GM10847 (cell line): Measurements from ENCODE around the gene RITA1.

Experiments
- POLR2A ChIP-seq: IDR thresholded peaks from 2 replicates; pipeline ENCODE4 v1.6.1; 2011; ENCODE audit not compliant: insufficient read length; ENCODE audit errors: extremely low read depth

The RITA1 gene

GRCh38 chr12:113185180-113186032, at the start of gene RITA1, which contains the start of gene DDX54:
RITA1 (plus strand) TSS chr12:113185721; CDS start chr12:113186747, 1,026 bp downstream.
DDX54 (minus strand) TSS chr12:113185478; CDS start chr12:113185451, 27 bp downstream.
- peak; percentile 70 for TF ChIP-seq POLR2A

- no peak for TF ChIP-seq POLR2A
These were observed 49.2 kb upstream of the RITA1 start for GRCh38 chr12:113136128-113136989.

GRCh38 chr12:113136990-113137511, 48.5 kb upstream of the RITA1 start:
- no peak for TF ChIP-seq POLR2A

- no peak for TF ChIP-seq POLR2A
These were observed 47.4 kb upstream of the RITA1 start for GRCh38 chr12:113137861-113138783.

GRCh38 chr12:113138826-113139225, 46.7 kb upstream of the RITA1 start:
- TF ChIP-seq POLR2A, result no peak

- TF ChIP-seq POLR2A, result no peak
These were observed 44.8 kb upstream of the RITA1 start for GRCh38 chr12:113140706-113141105.

- TF ChIP-seq POLR2A, result no peak
These were observed 43.2 kb upstream of the RITA1 start for GRCh38 chr12:113142173-113142885.

GRCh38 chr12:113142886-113143332, 42.6 kb upstream of the RITA1 start:
- TF ChIP-seq POLR2A, result no peak

GRCh38 chr12:113143959-113144358, 41.6 kb upstream of the RITA1 start:
- no peak for TF ChIP-seq POLR2A

GRCh38 chr12:113144806-113145205, 40.7 kb upstream of the RITA1 start:
- TF ChIP-seq POLR2A, result no peak

GRCh38 chr12:113145720-113146551, 39.6 kb upstream of the RITA1 start:
- TF ChIP-seq POLR2A, result no peak

GRCh38 chr12:113146999-113147398, 38.5 kb upstream of the RITA1 start:
- no peak for TF ChIP-seq POLR2A
